ENCODE results near the gene BCDIN3D.

BCDIN3D gene

DNA sequence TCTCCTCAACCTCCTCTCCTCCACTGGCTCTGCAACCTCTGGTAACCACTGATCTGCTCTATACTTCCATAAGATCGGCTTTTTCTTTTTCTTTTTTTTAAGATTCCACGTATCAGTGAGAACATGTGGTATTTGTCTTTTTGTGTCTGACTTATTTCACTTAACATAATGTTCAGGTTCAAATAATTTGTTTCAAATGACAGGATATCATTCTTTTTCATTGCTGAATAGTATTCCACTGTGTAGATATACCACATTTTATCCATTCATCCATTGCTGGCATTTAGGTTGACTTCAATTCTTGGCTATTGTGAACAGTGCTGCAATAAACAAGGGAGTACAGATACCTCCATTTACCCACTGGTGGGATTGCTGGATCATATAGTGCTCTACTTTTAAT lies 55.2 kb downstream of the BCDIN3D start:
- no peak for TF ChIP-seq CTCF (IDR thresholded peaks at IDR 0.05; ENCODE audit: extremely low read depth, missing control alignments)
- DNase-seq (ENCODE audit: low spot score): no peak
